Stimulated activated CD4-positive, alpha-beta T cell treated with anti-CD3 and anti-CD28 coated beads, Interleukin-15, amount 100 ng/mL, for 1 hour (primary cell): ENCODE measurements around the gene NT5C.
A peak's percentile ranks its signal among the peaks of the same experiment; 100 is the strongest.
"Not testable (repeated sequence)": the region's sequence is repeated elsewhere in the genome, so short reads cannot be mapped to it uniquely, and the experiment has no call there.

Source experiments
- DNase-seq, 2 donors: peaks; one replicate each; pipeline ENCODE4 v3.0.0-alpha.2; 2020; ENCODE audit warnings: low read depth in 1 of 2, low spot score in 1 of 2

Gene NT5C

GRCh38 chr17:75131278-75132017 is at the start of gene NT5C:
Gene NT5C (minus strand): TSS chr17:75131742. CDS start chr17:75131707, 35 bp downstream.
- peak in 1 of 2 donors; percentile 59 for DNase-seq

GRCh38 chr17:75181110-75181509 is 49.6 kb upstream of the NT5C start:
- DNase-seq, result no peak

GRCh38 chr17:75178453-75178852 is 46.9 kb upstream of the NT5C start:
- DNase-seq, result no peak

GRCh38 chr17:75176625-75177024 is 45.1 kb upstream of the NT5C start:
- DNase-seq, result no peak

- DNase-seq, result no peak
These were observed 43.5 kb upstream of the NT5C start for GRCh38 chr17:75174996-75175395.

GRCh38 chr17:75173526-75173925 is 42.0 kb upstream of the NT5C start:
- no peak for DNase-seq

GRCh38 chr17:75168998-75169397 is 37.5 kb upstream of the NT5C start:
- DNase-seq, result no peak

- DNase-seq, result not testable (repeated sequence)
These were observed 33.1 kb upstream of the NT5C start for GRCh38 chr17:75164606-75165005.

GRCh38 chr17:75163074-75163473 is 31.5 kb upstream of the NT5C start:
- DNase-seq, result no peak

- DNase-seq, result no peak
These were observed 28.7 kb upstream of the NT5C start for GRCh38 chr17:75160211-75160610.

GRCh38 chr17:75159196-75160031 is 27.9 kb upstream of the NT5C start:
- no peak for DNase-seq

- not testable (repeated sequence) for DNase-seq
These were observed 26.9 kb upstream of the NT5C start for GRCh38 chr17:75158480-75158879.

- DNase-seq, result no peak
These were observed 23.7 kb upstream of the NT5C start for GRCh38 chr17:75155191-75155601.

- DNase-seq, result peak; percentile 90 to 96
These were observed 22.9 kb upstream of the NT5C start, which contains the start of gene JPT1 for GRCh38 chr17:75154195-75155106. Gene JPT1 (minus strand): TSS chr17:75154512. CDS start chr17:75154397, 115 bp downstream.

GRCh38 chr17:75153780-75154194 is 22.2 kb upstream of the NT5C start:
- DNase-seq, result no peak

GRCh38 chr17:75152922-75153779 is 21.6 kb upstream of the NT5C start:
- DNase-seq, result no peak

GRCh38 chr17:75152523-75152921 is 21.0 kb upstream of the NT5C start:
- DNase-seq, result no peak

GRCh38 chr17:75151930-75152329 is 20.4 kb upstream of the NT5C start:
- no peak for DNase-seq

- no peak for DNase-seq
These were observed 16.5 kb upstream of the NT5C start for GRCh38 chr17:75147878-75148546.

GRCh38 chr17:75146592-75146991 is 15.1 kb upstream of the NT5C start:
- DNase-seq, result no peak
